MCF 10A (cell line): ENCODE results near the gene PPP1R36. TPM values are rescaled to one million over a fixed set of nuclear protein-coding genes. Genes with fewer than 3 reads are reported as not detected.

Source experiments
- BruUV-seq: library from RNA; stranded (reverse); fragments of 400-500 nt; replicated peaks from 2 replicates; lab custom pipeline; 2021; lab: Mats Ljungman, UMichigan
- CTCF ChIA-PET: fragments of 300-600 bp; sonication (Branson Sonifier 250); formaldehyde crosslinking; extraction: SDS; loops from one replicate; lab custom pipeline; 2021; ENCODE audit warnings: antibody characterized with exemption, inconsistent platforms; lab: Yijun Ruan, JAX
- POLR2A ChIA-PET: fragments of 300-600, 350-650 bp; sonication (Branson Sonifier 250); formaldehyde crosslinking; extraction: SDS; loops from one replicate; lab custom pipeline; 2020; ENCODE audit warnings: antibody characterized with exemption, inconsistent platforms; lab: Yijun Ruan, JAX
- DNase-seq: peaks from one replicate; pipeline ENCODE4 v3.0.0-alpha.2; 2018; ENCODE audit not compliant: unreplicated experiment
- H3K27ac Mint-ChIP-seq: one replicate; pipeline ENCODE4 v1.8.0; 2022; ENCODE audit warnings: mild to moderate bottlenecking, low read depth, mixed read lengths; ENCODE audit not compliant: unreplicated experiment
- H3K27me3 Mint-ChIP-seq: one replicate; pipeline ENCODE4 v1.8.0; 2022; ENCODE audit warnings: mixed read lengths; ENCODE audit not compliant: insufficient read depth, unreplicated experiment
- H3K36me3 Mint-ChIP-seq: one replicate; pipeline ENCODE4 v1.8.0; 2022; ENCODE audit warnings: mild to moderate bottlenecking, moderate library complexity, mixed read lengths; ENCODE audit not compliant: insufficient read depth, unreplicated experiment
- H3K4me1 Mint-ChIP-seq: one replicate; pipeline ENCODE4 v1.8.0; 2022; ENCODE audit warnings: mixed read lengths; ENCODE audit not compliant: insufficient read depth, unreplicated experiment
- H3K4me3 Mint-ChIP-seq: one replicate; pipeline ENCODE4 v1.8.0; 2022; ENCODE audit warnings: mild to moderate bottlenecking, moderate library complexity, mixed read lengths; ENCODE audit not compliant: unreplicated experiment
- H3K9me3 Mint-ChIP-seq: one replicate; pipeline ENCODE4 v1.8.0; 2022; ENCODE audit warnings: mixed read lengths; ENCODE audit not compliant: unreplicated experiment
- CTCF ChIP-seq: fragments of 200-600 bp; IDR thresholded peaks from one replicate; pipeline ENCODE4 v1.8.0; 2022; ENCODE audit warnings: antibody characterized with exemption, mild to moderate bottlenecking; ENCODE audit not compliant: unreplicated experiment
- intact Hi-C: fragments of 100-400 bp; cut with micrococcal nuclease; formaldehyde crosslinking; loops from 2 replicates; pipeline ENCODE4 v1.14.1; 2022
- total RNA-seq: library from RNA; stranded (reverse); gene quantifications from 2 replicates; pipeline ENCODE4 v1.2.3, GENCODE V29; 2022

The PPP1R36 gene
- total RNA-seq, 1 experiment from 2014 or later, result 0.47 TPM

GRCh38 chr14:64518229-64518628 lies 31.5 kb upstream of the PPP1R36 start:
- intact Hi-C loops, result no loop called here
- H3K4me3 Mint-ChIP-seq, result no peak overlapping the region
- CTCF ChIA-PET, result interaction anchor here (0.6 to 1.1 kb wide), 4 partner anchors 8 to 181 kb away, joined by 3 to 4 read pairs (median 4); no protein-coding TSS in a partner anchor
- POLR2A ChIA-PET, result interaction anchor here (0.6 to 1.9 kb wide), 4 partner anchors 13 to 253 kb away, joined by 3 to 9 read pairs (median 4); no protein-coding TSS in a partner anchor
- BruUV-seq, result no TSS peak
- H3K27me3 Mint-ChIP-seq, result no peaks in the 10 kb centered on the region
- no peak overlapping the region for H3K27ac Mint-ChIP-seq
- no peaks in the 10 kb centered on the region for H3K36me3 Mint-ChIP-seq
- TF ChIP-seq CTCF, result no peak
- no peaks in the 10 kb centered on the region for H3K9me3 Mint-ChIP-seq
- DNase-seq, result no peak
- peaks cover 3% of the 10 kb centered on the region for H3K4me1 Mint-ChIP-seq

- H3K36me3 Mint-ChIP-seq, result peaks cover 7% of the 10 kb centered on the region
- no peaks in the 10 kb centered on the region for H3K9me3 Mint-ChIP-seq
- intact Hi-C loops, result no loop called here
- H3K27ac Mint-ChIP-seq, result peak overlapping the region; percentile 54
- no peaks in the 10 kb centered on the region for H3K27me3 Mint-ChIP-seq
- peaks cover 3% of the 10 kb centered on the region for H3K4me1 Mint-ChIP-seq
- POLR2A ChIA-PET, result interaction anchor here (0.5 to 1.7 kb wide), 5 partner anchors 9 to 117 kb away, joined by 3 to 7 read pairs (median 4); no protein-coding TSS in a partner anchor
- H3K4me3 Mint-ChIP-seq, result no peak overlapping the region
- CTCF ChIA-PET, result interaction anchor here (0.6 to 1.9 kb wide), 3 partner anchors 10 to 156 kb away, joined by 4 to 7 read pairs (median 6); no protein-coding TSS in a partner anchor
- BruUV-seq, result no TSS peak
- no peak for TF ChIP-seq CTCF
- no peak for DNase-seq
Observed at GRCh38 chr14:64520699-64521098, 29.1 kb upstream of the PPP1R36 start.

GRCh38 chr14:64522591-64523355 lies 27.0 kb upstream of the PPP1R36 start:
- H3K36me3 Mint-ChIP-seq, result peaks cover 16% of the 10 kb centered on the region
- peaks cover 3% of the 10 kb centered on the region for H3K4me1 Mint-ChIP-seq
- ChIA-PET CTCF (interaction anchor here (0.7 to 2.2 kb wide), 5 partner anchors 12 to 114 kb away, joined by 3 to 7 read pairs (median 6); partner anchors contain the start of gene HSPA2), POLR2A (interaction anchor here (0.6 to 1.1 kb wide), 7 partner anchors 13 to 577 kb away, joined by 3 to 4 read pairs (median 3); no protein-coding TSS in a partner anchor)
- H3K4me3 Mint-ChIP-seq, result no peak overlapping the region
- no peaks in the 10 kb centered on the region for H3K27me3 Mint-ChIP-seq
- no peaks in the 10 kb centered on the region for H3K9me3 Mint-ChIP-seq
- TF ChIP-seq CTCF, result no peak
- BruUV-seq, result TSS peak; percentile 27
- H3K27ac Mint-ChIP-seq, result no peak overlapping the region
- no peak for DNase-seq
- intact Hi-C loops, result no loop called here

- POLR2A ChIA-PET, result interaction anchor here (2.5 kb wide), 1 partner anchor 9 kb away, joined by 9 read pairs; no protein-coding TSS in a partner anchor
- CTCF ChIA-PET, result no interaction called here
- no peak overlapping the region for H3K27ac Mint-ChIP-seq
Observed at GRCh38 chr14:64525354-64525753, 24.4 kb upstream of the PPP1R36 start.

More at GRCh38 chr14:64525354-64525753, 24.4 kb upstream of the PPP1R36 start:
- TF ChIP-seq CTCF, result no peak
- H3K36me3 Mint-ChIP-seq, result peaks cover 23% of the 10 kb centered on the region
- H3K9me3 Mint-ChIP-seq, result no peaks in the 10 kb centered on the region
- H3K4me1 Mint-ChIP-seq, result no peaks in the 10 kb centered on the region
- no TSS peak for BruUV-seq
- H3K4me3 Mint-ChIP-seq, result no peak overlapping the region
- DNase-seq, result no peak
- intact Hi-C loops, result no loop called here
- no peaks in the 10 kb centered on the region for H3K27me3 Mint-ChIP-seq
